IMR-90 (cell line): Measurements from ENCODE around the gene AUTS2. TPM values are rescaled to one million over a fixed set of nuclear protein-coding genes. Genes with fewer than 3 reads are reported as not detected.

Source experiments
- ATAC-seq: fragments of 200-7000 bp; cut with Tn5 transposase; 2 replicates; pipeline ENCODE4 v1.9.1; 2020; ENCODE audit warnings: low read depth, mild to moderate bottlenecking, moderate library complexity
- BruUV-seq: library from RNA; stranded (reverse); fragments of 400-500 nt; replicated peaks from 2 replicates; lab custom pipeline; 2021; lab: Mats Ljungman, UMichigan
- CTCF ChIA-PET: fragments of 300-600 bp; formaldehyde crosslinking; extraction: SDS; loops from one replicate; lab custom pipeline; 2021; ENCODE audit warnings: antibody characterized with exemption; lab: Yijun Ruan, JAX
- POLR2A ChIA-PET: fragments of 300-600 bp; sonication (Branson Sonifier 250); formaldehyde crosslinking; loops from one replicate; lab custom pipeline; 2022; ENCODE audit warnings: antibody characterized with exemption; ENCODE audit not compliant: unreplicated experiment; lab: Charles Lee
- DNase-seq: peaks from one replicate; pipeline ENCODE4 v3.0.0; 2013
- H2AFZ ChIP-seq: replicated peaks from 2 replicates; pipeline ENCODE3; 2013; ENCODE audit warnings: low read length, mild to moderate bottlenecking; ENCODE audit not compliant: poor library complexity
- H2AK5ac ChIP-seq: 2 replicates; pipeline ENCODE4 v1.6.1; 2013; ENCODE audit warnings: low read depth, low read length, inconsistent platforms
- H2AK9ac ChIP-seq: replicated peaks from 2 replicates; pipeline ENCODE3; 2013; ENCODE audit warnings: mild to moderate bottlenecking, low read depth, low read length, moderate library complexity; ENCODE audit not compliant: poor library complexity
- H2BK120ac ChIP-seq: 2 replicates; pipeline ENCODE4 v1.6.1; 2013; ENCODE audit warnings: low read depth, low read length, inconsistent platforms
- H2BK15ac ChIP-seq: 3 replicates; pipeline ENCODE4 v1.6.1; 2013; ENCODE audit warnings: low read depth, low read length, inconsistent platforms
- H2BK20ac ChIP-seq: 2 replicates; pipeline ENCODE4 v1.6.1; 2013; ENCODE audit warnings: low read depth, mild to moderate bottlenecking, inconsistent platforms, low read length, moderate library complexity
- H2BK5ac ChIP-seq: 2 replicates; pipeline ENCODE4 v1.6.1; 2013; ENCODE audit warnings: mild to moderate bottlenecking, low read depth, low read length, inconsistent platforms; ENCODE audit not compliant: poor library complexity, severe bottlenecking
- H3K14ac ChIP-seq: replicated peaks from 2 replicates; pipeline ENCODE4 v1.6.1; 2013; ENCODE audit warnings: low read depth, low read length, inconsistent platforms
- H3K18ac ChIP-seq: 2 replicates; pipeline ENCODE4 v1.6.1; 2013; ENCODE audit warnings: low read depth, low read length, control low read depth
- H3K23ac ChIP-seq: 2 replicates; pipeline ENCODE4 v1.6.1; 2013; ENCODE audit warnings: low read depth, low read length, inconsistent platforms
- H3K27ac ChIP-seq: 2 replicates; pipeline ENCODE4 v1.5.1; 2013; ENCODE audit warnings: mild to moderate bottlenecking, control low read depth, low read length; ENCODE audit not compliant: insufficient read depth
- H3K27me3 ChIP-seq: 2 replicates; pipeline ENCODE4 v1.6.1; 2013; ENCODE audit warnings: low read length; ENCODE audit not compliant: control insufficient read depth, insufficient read depth
- H3K36me3 ChIP-seq: 2 replicates; pipeline ENCODE4 v1.6.1; 2013; ENCODE audit warnings: low read length, mixed read lengths; ENCODE audit not compliant: control insufficient read depth, insufficient read depth
- H3K4ac ChIP-seq: 2 replicates; pipeline ENCODE4 v1.6.1; 2013; ENCODE audit warnings: low read depth, low read length, inconsistent platforms
- H3K4me1 ChIP-seq: 2 replicates; pipeline ENCODE4 v1.6.1; 2013; ENCODE audit warnings: low read length, mixed read lengths; ENCODE audit not compliant: control insufficient read depth, insufficient read depth
- H3K4me2 ChIP-seq: 2 replicates; pipeline ENCODE4 v1.6.1; 2013; ENCODE audit warnings: low read depth, mild to moderate bottlenecking, control low read depth, low read length, moderate library complexity
- H3K4me3 ChIP-seq: 2 replicates; pipeline ENCODE4 v1.5.1; 2013; ENCODE audit warnings: low read depth, mild to moderate bottlenecking, control low read depth, low read length, moderate library complexity; ENCODE audit not compliant: insufficient read depth
- H3K56ac ChIP-seq: 2 replicates; pipeline ENCODE4 v1.6.1; 2013; ENCODE audit warnings: low read length, inconsistent platforms; ENCODE audit not compliant: insufficient read depth; ENCODE audit errors: extremely low read depth
- H3K79me1 ChIP-seq, 2 experiments: 2 replicates each; pipeline ENCODE4 v1.6.1; 2013; ENCODE audit warnings: low read length in 2 of 2, inconsistent platforms in 1 of 2, low read depth in 1 of 2
- H3K9ac ChIP-seq: 2 replicates; pipeline ENCODE4 v1.6.1; 2013; ENCODE audit warnings: low read depth, low read length, control low read depth
- H3K9me1 ChIP-seq: 2 replicates; pipeline ENCODE4 v1.6.1; 2013; ENCODE audit warnings: low read length, inconsistent platforms; ENCODE audit not compliant: insufficient read depth
- H3K9me3 ChIP-seq: 2 replicates; pipeline ENCODE4 v1.6.1; 2013; ENCODE audit warnings: low read length; ENCODE audit not compliant: control insufficient read depth, insufficient read depth
- H4K20me1 ChIP-seq: 2 replicates; pipeline ENCODE4 v1.6.1; 2013; ENCODE audit warnings: low read length, inconsistent platforms; ENCODE audit not compliant: insufficient read depth
- H4K5ac ChIP-seq: 2 replicates; pipeline ENCODE4 v1.6.1; 2013; ENCODE audit warnings: mild to moderate bottlenecking, low read depth, low read length, control low read depth
- H4K8ac ChIP-seq, 2 experiments: 2 replicates each; pipeline ENCODE4 v1.6.1; 2013; ENCODE audit warnings: low read depth in 2 of 2, low read length in 2 of 2, control low read depth in 1 of 2, inconsistent platforms in 1 of 2
- H4K91ac ChIP-seq: 2 replicates; pipeline ENCODE4 v1.6.1; 2013; ENCODE audit warnings: low read depth, low read length, inconsistent platforms; ENCODE audit not compliant: insufficient read depth
- CEBPB ChIP-seq: IDR thresholded peaks from 2 replicates; pipeline ENCODE4 v1.6.1; 2012; ENCODE audit warnings: low read depth, low read length, improper control_type of control experiment
- USF2 ChIP-seq: fragments of 150-350 bp; IDR thresholded peaks from 2 replicates; pipeline ENCODE4 v1.6.1; 2017; ENCODE audit warnings: mild to moderate bottlenecking, antibody characterized with exemption, low read length, low read depth
- WGBS, 2 experiments: methylation state at CpG; one replicate each; pipeline versions ENCODE4 v1.1.5 to v1.1.7; 2013; ENCODE audit warnings: missing lambda C conversion rate in 2 of 2; ENCODE audit not compliant: insufficient read length in 1 of 2; ENCODE audit errors: extremely low coverage in 2 of 2; 5-methylcytosine and 5-hydroxymethylcytosine counted together
- dilution Hi-C: fragments of 300-500 bp; cut with HindIII; formaldehyde crosslinking; loops from one replicate; pipeline ENCODE4 v1.14.3; 2018; ENCODE audit warnings: low sequenced_read_pairs; ENCODE audit not compliant: unreplicated experiment
- in situ Hi-C: fragments of 300-500 bp; cut with MboI; formaldehyde crosslinking; loops from 3 replicates; pipeline ENCODE4 v1.14.3; 2019; ENCODE audit warnings: low sequenced_read_pairs, inconsistent platforms, mixed read lengths
- intact Hi-C: fragments of 100-400 bp; cut with micrococcal nuclease; formaldehyde crosslinking; loops from 2 replicates; pipeline ENCODE4 v1.10.0; 2022
- polyA plus RNA-seq, 3 experiments: library from polyadenylated mRNA; depleted of rRNA; stranded (reverse); fragments of >200 nt; gene quantifications; 2 replicates each; pipeline ENCODE4 v1.2.3, GENCODE V29; 2012; ENCODE audit warnings: low replicate concordance in 1 of 3
- total RNA-seq: library from RNA; depleted of rRNA; stranded (reverse); fragments of >200 nt; gene quantifications from 2 replicates; pipeline ENCODE4 v1.2.3, GENCODE V29; 2012

Gene AUTS2
- total and polyA plus RNA-seq, 2 of the 4 experiments (the other 2 are of a cell fraction), result 0.90 to 3.0 TPM

GRCh38 chr7:70156057-70156456 lies 557.8 kb downstream of the AUTS2 start:
- no peak overlapping the region for H4K8ac ChIP-seq
- no peak overlapping the region for H3K56ac ChIP-seq
- H2BK15ac ChIP-seq, result no peak overlapping the region
- BruUV-seq, result no TSS peak
- no peak overlapping the region for H2AFZ ChIP-seq
- no peak overlapping the region for H3K9ac ChIP-seq
- no peak overlapping the region for H3K4me2 ChIP-seq
- H3K36me3 ChIP-seq, result no peaks in the 10 kb centered on the region
- ChIA-PET POLR2A (no interaction called here), CTCF (interaction anchor here (1.0 kb wide), 1 partner anchor 15 kb away, joined by 4 read pairs; no protein-coding TSS in a partner anchor)
- no peak overlapping the region for H3K27ac ChIP-seq
- no peak overlapping the region for H2BK20ac ChIP-seq
- intact Hi-C loops, result no loop called here
- no peaks in the 10 kb centered on the region for H4K20me1 ChIP-seq
- no peak for TF ChIP-seq CEBPB
- TF ChIP-seq USF2, result no peak
- H3K18ac ChIP-seq, result no peak overlapping the region
- no peak for DNase-seq
- H4K5ac ChIP-seq, result no peak overlapping the region
- H3K4me3 ChIP-seq, result no peak overlapping the region
- dilution Hi-C loops, result no loop called here
- no peaks in the 10 kb centered on the region for H3K27me3 ChIP-seq
- H3K9me1 ChIP-seq, result no peaks in the 10 kb centered on the region
- H4K91ac ChIP-seq, result no peak overlapping the region
- H3K14ac ChIP-seq, result no peak overlapping the region
- no peaks in the 10 kb centered on the region for H3K4me1 ChIP-seq
- H2AK5ac ChIP-seq, result no peak overlapping the region
- H3K9me3 ChIP-seq, result peaks cover 3% of the 10 kb centered on the region; the same call in 1 of the 2 replicates
- H3K4ac ChIP-seq, result no peak overlapping the region
- no peak overlapping the region for H3K23ac ChIP-seq
- H3K79me1 ChIP-seq, result no peaks in the 10 kb centered on the region
- WGBS, 2 experiments, result no CpG with 5 or more reads among the region's 2 CpGs
- H2BK5ac ChIP-seq, result no peak overlapping the region
- no peak overlapping the region for H2BK120ac ChIP-seq
- in situ Hi-C loops, result no loop called here
- no peak overlapping the region for H2AK9ac ChIP-seq
- ATAC-seq, result no peak
